Measurements from ENCODE around the gene TNS3. TPM values are rescaled to one million over a fixed set of nuclear protein-coding genes. Genes with fewer than 3 reads are reported as not detected.
"Not testable (repeated sequence)": the region's sequence is repeated elsewhere in the genome, so short reads cannot be mapped to it uniquely, and the experiment has no call there.

Gene TNS3
- total RNA-seq, 8 experiments from 2014 or later, result 2.6 to 49.9 (median 8.7) TPM

GRCh38 chr7:47597379-47597778 lies 15.5 kb upstream of the TNS3 start:
- in situ Hi-C loops (cut with MboI; ENCODE audit: low pct_unique_long_range_greater_than_20kb in 2 of 9, low sequenced_read_pairs in 9 of 9, unreplicated experiment in 9 of 9), result no loop called here
- no peak for ATAC-seq (replicated peaks in 6 of 8)
- 40 to 92% (median 83%) methylated on average over 1 to 5 of the region's 5 CpGs; no CpG with 5 or more reads in 3 of the 10 experiments for WGBS, 10 experiments
- no peak overlapping the region for H3K27ac ChIP-seq
- no peaks in the 10 kb centered on the region for H3K4me1 ChIP-seq (replicated peaks in 1 of 2)
- H3K4me3 ChIP-seq, result no peak overlapping the region

DNA sequence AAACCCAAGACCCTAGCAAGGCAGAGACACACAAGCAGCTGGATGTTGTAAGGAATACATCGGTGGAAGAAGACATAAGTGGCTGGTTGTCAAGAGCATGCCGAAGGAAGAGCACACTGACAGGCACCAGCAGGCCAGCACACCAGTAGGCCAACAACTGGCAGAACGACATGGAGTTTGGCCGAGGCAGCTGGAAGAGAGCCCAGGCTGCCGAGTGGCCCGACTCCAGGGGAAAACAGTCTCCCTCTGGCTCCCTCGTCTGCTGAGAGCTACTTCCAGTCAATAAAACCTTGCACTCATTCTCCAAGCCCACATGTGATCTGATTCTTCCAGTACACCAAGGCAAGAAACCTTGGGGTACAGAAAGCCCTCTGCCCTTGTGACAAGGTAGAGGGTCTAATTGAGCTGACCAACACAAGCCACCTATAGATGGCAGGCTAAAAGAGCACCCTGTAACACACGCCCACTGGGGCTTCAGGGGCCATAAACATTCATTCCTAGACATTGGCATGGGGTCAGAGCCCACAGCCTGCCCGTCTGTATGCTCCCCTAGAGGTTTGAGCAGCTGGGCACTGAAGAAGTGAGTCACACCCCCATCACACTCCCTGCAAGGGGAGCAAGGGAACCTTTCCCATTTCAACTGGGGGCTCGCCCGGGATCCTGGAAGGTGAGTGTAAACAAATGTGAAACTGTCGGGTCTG lies 14.7 kb upstream of the TNS3 start:
- ATAC-seq (replicated peaks in 6 of 8), result no peak
- Histone ChIP-seq H3K4me1 (replicated peaks in 1 of 2) (no peaks in the 10 kb centered on the region), H3K4me3 (no peak overlapping the region), H3K27ac (no peak overlapping the region)
- in situ Hi-C loops (cut with MboI; ENCODE audit: low pct_unique_long_range_greater_than_20kb in 2 of 9, low sequenced_read_pairs in 9 of 9, unreplicated experiment in 9 of 9), result no loop called here
- 69 to 100% (median 91%) methylated on average over 1 to 6 of the region's 12 CpGs; no CpG with 5 or more reads in 3 of the 10 experiments for WGBS, 10 experiments

DNA sequence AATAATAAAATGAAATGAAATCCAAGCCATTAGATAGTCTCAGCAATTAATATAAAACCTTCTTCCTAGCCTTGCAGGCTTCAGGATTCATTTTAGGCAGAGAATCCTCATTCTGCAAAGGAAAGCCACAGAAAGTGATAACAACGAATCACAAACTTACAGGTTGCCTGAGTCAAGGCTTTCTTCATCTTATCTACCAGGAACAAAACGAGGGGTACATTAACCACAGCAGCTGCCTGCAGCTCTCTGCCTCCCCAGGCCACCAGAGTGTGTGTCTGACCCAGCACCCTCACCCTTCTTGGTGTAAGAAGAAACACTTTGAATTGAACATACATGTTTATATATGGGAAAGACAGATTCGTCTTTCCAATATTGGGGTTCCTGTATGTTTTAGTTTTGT lies 12.5 kb upstream of the TNS3 start:
- Histone ChIP-seq H3K27ac (no peak overlapping the region), H3K4me3 (no peak overlapping the region), H3K4me1 (replicated peaks in 1 of 2) (no peaks in the 10 kb centered on the region)
- 50 to 100% (median 79%) methylated on average over 1 to 3 of the region's 3 CpGs; no CpG with 5 or more reads in 2 of the 10 experiments for WGBS, 10 experiments
- in situ Hi-C loops (cut with MboI; ENCODE audit: low pct_unique_long_range_greater_than_20kb in 2 of 9, low sequenced_read_pairs in 9 of 9, unreplicated experiment in 9 of 9), result no loop called here
- no peak for ATAC-seq (replicated peaks in 6 of 8)

DNA sequence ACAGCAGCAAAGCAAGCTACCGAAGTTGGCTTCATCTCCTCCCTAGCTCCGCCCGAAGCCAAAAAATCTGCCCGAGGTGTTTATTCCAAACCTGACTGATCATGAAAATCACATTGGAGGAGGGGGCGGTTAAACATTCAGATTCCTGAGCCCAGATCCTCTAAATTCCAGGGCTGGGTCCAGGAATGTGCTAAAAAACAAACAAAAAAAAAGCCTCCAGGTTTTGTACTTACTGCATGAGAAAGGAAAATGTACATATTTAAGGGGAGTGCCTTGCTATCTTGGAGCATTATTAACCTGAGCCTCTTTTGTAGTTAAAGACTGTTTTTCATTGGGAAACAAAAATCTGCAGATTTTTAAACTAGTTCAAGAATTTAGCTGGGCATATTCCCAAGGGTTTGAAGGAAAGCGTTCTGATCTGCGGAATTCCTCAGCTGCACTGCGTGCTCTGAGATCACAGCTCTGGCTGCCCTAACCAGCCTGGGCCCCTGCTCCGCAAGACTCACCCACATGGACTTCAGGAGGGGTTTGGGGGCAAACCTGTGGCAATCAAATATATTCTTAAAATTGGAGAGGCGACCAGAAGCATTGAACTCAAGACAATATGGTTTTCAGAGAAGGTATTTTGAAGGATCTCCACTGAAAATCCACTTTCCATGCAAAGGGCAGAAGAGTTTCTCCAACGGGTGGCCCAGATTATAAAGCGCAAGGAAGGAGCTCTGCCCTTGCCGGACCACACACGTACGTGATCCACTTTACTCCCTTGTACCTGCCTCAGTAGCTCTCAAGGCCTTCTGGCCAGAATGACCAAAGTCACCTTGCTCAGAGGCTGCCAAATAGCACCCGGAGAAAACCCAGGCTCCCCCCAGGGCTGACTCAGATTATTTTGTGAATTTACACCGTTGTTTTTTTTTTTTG lies 10.0 kb upstream of the TNS3 start:
- ATAC-seq (replicated peaks in 6 of 8), result peak in 3 of 8 experiments; percentile 71 to 92 (median 81)
- in situ Hi-C loops (cut with MboI; ENCODE audit: low pct_unique_long_range_greater_than_20kb in 2 of 9, low sequenced_read_pairs in 9 of 9, unreplicated experiment in 9 of 9), result no loop called here
- WGBS, 10 experiments, result 8 to 93% (median 65%) methylated on average over 2 to 10 of the region's 17 CpGs
- H3K4me3 ChIP-seq, result no peak overlapping the region
- no peaks in the 10 kb centered on the region for H3K4me1 ChIP-seq (replicated peaks in 1 of 2)
- H3K27ac ChIP-seq, result no peak overlapping the region

DNA sequence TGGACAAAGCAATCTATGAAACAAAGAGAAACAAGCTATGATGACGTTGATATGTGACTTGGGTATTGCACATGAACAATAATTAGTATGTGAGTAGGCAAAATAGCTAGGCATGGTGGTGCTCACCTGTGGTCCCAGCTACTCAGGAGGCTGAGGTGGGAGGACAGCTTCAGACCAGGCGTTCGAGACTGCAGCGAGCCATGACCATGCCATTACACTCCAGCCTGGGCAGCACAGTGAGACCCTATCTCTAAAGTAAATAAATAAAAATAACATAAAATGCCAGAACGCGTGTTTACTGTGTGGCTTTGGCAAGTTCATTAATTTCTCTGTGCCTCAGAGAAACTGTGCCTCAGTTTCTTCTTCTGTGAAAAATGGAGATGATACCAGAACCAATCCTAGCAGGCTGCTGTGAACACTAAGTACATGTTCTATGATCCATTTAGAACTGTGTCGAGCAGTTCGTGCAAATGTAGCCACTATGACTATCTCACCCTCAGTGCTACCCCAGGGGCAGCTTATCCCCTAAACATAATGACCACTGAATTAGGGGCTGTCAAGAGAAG lies 9.3 kb upstream of the TNS3 start:
- in situ Hi-C loops (cut with MboI; ENCODE audit: low pct_unique_long_range_greater_than_20kb in 2 of 9, low sequenced_read_pairs in 9 of 9, unreplicated experiment in 9 of 9), result no loop called here
- no peak for ATAC-seq (replicated peaks in 6 of 8)
- Histone ChIP-seq H3K4me1 (replicated peaks in 1 of 2) (no peaks in the 10 kb centered on the region), H3K27ac (no peak overlapping the region), H3K4me3 (no peak overlapping the region)
- 38 to 100% (median 92%) methylated on average over 1 to 6 of the region's 8 CpGs for WGBS, 10 experiments

- ATAC-seq (replicated peaks in 6 of 8); H3K4me1 ChIP-seq (replicated peaks in 1 of 2); in situ Hi-C loops (cut with MboI; ENCODE audit: low pct_unique_long_range_greater_than_20kb in 2 of 9, low sequenced_read_pairs in 9 of 9, unreplicated experiment in 9 of 9); H3K4me3 ChIP-seq; H3K27ac ChIP-seq: not testable (repeated sequence)
- 66 to 100% (median 89%) methylated on average over 1 to 5 of the region's 5 CpGs; no CpG with 5 or more reads in 1 of the 10 experiments for WGBS, 10 experiments
These were observed 8.3 kb upstream of the TNS3 start for GRCh38 chr7:47590215-47590614.

GRCh38 chr7:47588704-47589225 lies 6.9 kb upstream of the TNS3 start:
- ATAC-seq (replicated peaks in 6 of 8), result no peak
- H3K27ac ChIP-seq, result no peak overlapping the region
- WGBS, 10 experiments, result 80 to 100% (median 96%) methylated on average over 1 to 8 of the region's 8 CpGs; no CpG with 5 or more reads in 3 of the 10 experiments
- in situ Hi-C loops (cut with MboI; ENCODE audit: low pct_unique_long_range_greater_than_20kb in 2 of 9, low sequenced_read_pairs in 9 of 9, unreplicated experiment in 9 of 9), result no loop called here
- no peak overlapping the region for H3K4me3 ChIP-seq
- H3K4me1 ChIP-seq (replicated peaks in 1 of 2), result no peaks in the 10 kb centered on the region

DNA sequence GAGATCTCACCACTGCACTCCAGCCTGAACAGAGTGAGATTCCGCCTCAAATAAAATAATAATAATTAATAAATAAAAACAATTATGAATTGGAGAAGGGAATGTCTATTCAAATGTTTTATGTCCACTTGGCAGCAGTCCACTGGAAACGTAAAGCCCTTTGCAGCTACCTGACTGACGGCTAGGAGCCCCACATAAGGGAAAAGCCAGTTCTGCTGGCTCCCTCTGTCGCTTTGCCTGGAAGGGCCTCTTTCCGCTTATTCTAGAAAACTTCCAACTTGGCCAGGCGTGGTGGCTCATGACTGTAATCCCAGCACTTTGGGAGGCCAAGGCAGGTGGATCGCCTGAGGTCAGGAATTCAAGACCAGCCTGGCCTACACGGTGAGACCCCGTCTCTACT lies 6.1 kb upstream of the TNS3 start:
- no peak overlapping the region for H3K27ac ChIP-seq
- in situ Hi-C loops (cut with MboI; ENCODE audit: low pct_unique_long_range_greater_than_20kb in 2 of 9, low sequenced_read_pairs in 9 of 9, unreplicated experiment in 9 of 9), result no loop called here
- no peak for ATAC-seq (replicated peaks in 6 of 8)
- no peaks in the 10 kb centered on the region for H3K4me1 ChIP-seq (replicated peaks in 1 of 2)
- H3K4me3 ChIP-seq, result no peak overlapping the region
- 72 to 100% (median 100%) methylated on average over 1 to 6 of the region's 9 CpGs; no CpG with 5 or more reads in 3 of the 10 experiments for WGBS, 10 experiments

- H3K4me1 ChIP-seq (replicated peaks in 1 of 2), result no peaks in the 10 kb centered on the region
- in situ Hi-C loops (cut with MboI; ENCODE audit: low pct_unique_long_range_greater_than_20kb in 2 of 9, low sequenced_read_pairs in 9 of 9, unreplicated experiment in 9 of 9), result no loop called here
- no peak overlapping the region for H3K4me3 ChIP-seq
- ATAC-seq (replicated peaks in 6 of 8), result peak in 3 of 8 experiments; percentile 31 to 88 (median 53)
- WGBS, 10 experiments, result 43 to 100% (median 100%) methylated on average over 1 to 5 of the region's 7 CpGs; no CpG with 5 or more reads in 4 of the 10 experiments
- no peak overlapping the region for H3K27ac ChIP-seq
These were observed 5.4 kb upstream of the TNS3 start for GRCh38 chr7:47587351-47587750.

DNA sequence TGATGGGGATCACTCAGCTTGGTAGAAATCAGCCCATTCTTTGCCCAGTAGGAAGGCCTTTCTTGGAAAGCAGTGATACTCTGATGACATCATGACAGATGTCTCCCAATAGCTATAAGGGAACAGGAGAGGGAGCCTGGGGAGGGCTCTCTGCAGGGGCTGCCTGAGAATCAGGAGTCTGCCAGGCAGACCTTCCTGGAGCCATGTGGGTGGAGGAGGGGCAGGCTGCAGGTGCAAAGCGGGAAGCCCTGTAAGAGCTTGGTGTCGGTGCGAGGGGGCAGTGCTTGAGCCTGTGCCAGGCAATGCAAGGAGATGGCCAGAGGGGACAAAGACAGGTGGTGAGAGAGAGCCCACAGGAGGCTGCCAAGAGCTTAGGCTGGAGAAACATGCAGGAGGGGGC lies 5.0 kb upstream of the TNS3 start:
- WGBS, 10 experiments, result 0 to 94% (median 84%) methylated on average over 2 to 3 of the region's 3 CpGs; no CpG with 5 or more reads in 7 of the 10 experiments
- no peak overlapping the region for H3K4me3 ChIP-seq
- ATAC-seq (replicated peaks in 6 of 8), result peak in 1 of 8 experiments; percentile 43

GRCh38 chr7:47586161-47586670 lies 4.3 kb upstream of the TNS3 start:
- H3K4me1 ChIP-seq (replicated peaks in 1 of 2); H3K4me3 ChIP-seq; in situ Hi-C loops (cut with MboI; ENCODE audit: low pct_unique_long_range_greater_than_20kb in 2 of 9, low sequenced_read_pairs in 9 of 9, unreplicated experiment in 9 of 9); ATAC-seq (replicated peaks in 6 of 8); H3K27ac ChIP-seq: not testable (repeated sequence)
- 94 to 100% (median 96%) methylated on average over 2 to 7 of the region's 7 CpGs; no CpG with 5 or more reads in 4 of the 10 experiments for whole genome bisulfite sequencing, 10 experiments

More for the DNA sequence above, 5.0 kb upstream of the TNS3 start:
- in situ Hi-C loops (cut with MboI; ENCODE audit: low pct_unique_long_range_greater_than_20kb in 2 of 9, low sequenced_read_pairs in 9 of 9, unreplicated experiment in 9 of 9), result no loop called here
- H3K4me1 ChIP-seq (replicated peaks in 1 of 2), result no peaks in the 10 kb centered on the region
- H3K27ac ChIP-seq, result no peak overlapping the region

DNA sequence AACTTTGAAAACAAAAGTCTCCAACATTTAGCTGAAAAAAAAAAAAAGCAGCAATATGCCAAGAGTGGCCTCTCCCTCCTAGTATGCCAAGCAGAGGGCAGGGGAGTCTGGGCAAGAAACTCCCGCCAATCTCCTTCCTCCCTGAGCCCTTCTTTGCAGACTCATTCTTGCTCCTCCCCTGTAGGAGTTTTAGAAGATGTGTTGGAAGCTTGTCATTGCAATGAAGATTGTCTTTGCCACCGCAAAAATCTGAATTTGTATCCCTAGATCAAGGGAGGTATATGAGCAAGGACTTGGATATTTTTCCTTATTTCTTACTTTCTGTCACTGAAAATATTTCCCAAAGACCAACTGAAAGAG lies 2.6 kb upstream of the TNS3 start:
- 0 to 95% (median 44%) methylated on average over 1 to 2 of the region's 2 CpGs; no CpG with 5 or more reads in 5 of the 10 experiments for WGBS, 10 experiments
- Histone ChIP-seq H3K27ac (no peak overlapping the region), H3K4me3 (no peak overlapping the region), H3K4me1 (replicated peaks in 1 of 2) (peaks cover 8 to 10% of the 10 kb centered on the region in 2 donors)
- in situ Hi-C loops (cut with MboI; ENCODE audit: low pct_unique_long_range_greater_than_20kb in 2 of 9, low sequenced_read_pairs in 9 of 9, unreplicated experiment in 9 of 9), result no loop called here
- ATAC-seq (replicated peaks in 6 of 8), result no peak
